Effector CD8-positive, alpha-beta T cell (primary cell): Measurements from ENCODE around the gene LAMP1.
"Not testable (repeated sequence)": the region's sequence is repeated elsewhere in the genome, so short reads cannot be mapped to it uniquely, and the experiment has no call there.

Source experiments
- DNase-seq: peaks from one replicate; lab custom pipeline; 2025; lab: John Stamatoyannopoulos, UW

Gene LAMP1

GRCh38 chr13:113327766-113328471 is 30.9 kb downstream of the LAMP1 start:
- no peak for DNase-seq

- DNase-seq = no peak
Observed at GRCh38 chr13:113328851-113329250, 31.8 kb downstream of the LAMP1 start.

GRCh38 chr13:113329656-113330312 is 32.7 kb downstream of the LAMP1 start:
- DNase-seq = no peak

DNA sequence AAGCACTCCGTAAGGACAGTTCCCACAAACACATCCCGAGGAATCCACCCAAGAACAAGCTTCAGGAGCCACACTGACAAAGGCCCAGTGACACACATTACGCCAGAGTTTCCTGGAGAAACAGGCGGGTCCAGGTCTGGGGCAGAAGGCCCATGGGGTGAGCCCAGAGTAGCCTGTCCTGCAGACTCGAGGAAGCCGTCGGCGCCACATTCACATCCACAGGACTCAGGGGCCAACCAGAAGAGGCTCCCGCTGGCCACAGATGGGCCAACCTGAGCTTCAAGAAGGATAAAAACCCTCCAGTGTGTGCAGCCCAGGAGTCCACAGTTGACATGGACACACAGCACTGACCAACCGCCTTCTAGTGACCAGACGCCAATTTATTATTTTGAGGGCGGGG is 35.6 kb downstream of the LAMP1 start:
- DNase-seq = no peak

GRCh38 chr13:113333076-113333475 is 36.0 kb downstream of the LAMP1 start:
- no peak for DNase-seq

GRCh38 chr13:113337556-113337955 is 40.5 kb downstream of the LAMP1 start:
- no peak for DNase-seq

DNA sequence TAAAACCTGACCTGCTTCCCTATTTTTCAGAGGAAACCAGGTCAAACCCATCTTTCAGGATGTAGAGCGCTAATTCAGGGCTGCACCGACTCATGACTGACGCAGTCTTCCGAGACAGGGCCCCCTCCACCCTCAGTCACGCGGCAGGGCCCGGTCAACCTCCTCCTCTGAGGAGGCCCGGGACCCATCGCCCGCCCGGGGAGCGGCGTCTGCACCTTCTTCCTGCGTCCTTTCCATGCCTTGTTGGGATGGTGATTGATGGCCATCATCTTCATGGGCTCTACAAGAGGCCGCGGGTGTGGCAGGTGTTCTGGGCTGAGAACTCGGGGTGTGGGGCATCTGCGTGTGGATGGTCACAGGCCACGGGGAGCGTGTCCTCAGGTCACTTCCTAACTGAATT is 40.9 kb downstream of the LAMP1 start:
- DNase-seq = no peak

DNA sequence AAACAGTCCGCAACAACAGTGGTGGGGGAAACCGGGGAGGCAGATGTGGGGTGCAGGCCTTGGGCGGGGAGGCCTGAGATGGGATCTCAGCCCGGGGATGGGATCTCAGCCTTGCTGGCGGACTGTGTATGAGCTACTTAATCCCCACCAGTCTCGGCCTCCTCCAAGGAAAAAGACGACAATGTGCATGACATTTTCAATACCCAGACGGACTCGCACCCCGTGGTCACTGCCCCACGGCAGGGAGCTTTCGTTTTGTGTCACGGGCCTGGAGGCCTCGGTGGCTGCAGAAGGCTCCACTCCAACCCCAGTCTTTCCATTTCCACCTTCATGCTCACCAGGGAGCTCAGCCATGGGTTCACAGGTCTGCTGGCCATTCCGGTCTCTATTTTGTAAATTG is 41.4 kb downstream of the LAMP1 start:
- no peak for DNase-seq

DNA sequence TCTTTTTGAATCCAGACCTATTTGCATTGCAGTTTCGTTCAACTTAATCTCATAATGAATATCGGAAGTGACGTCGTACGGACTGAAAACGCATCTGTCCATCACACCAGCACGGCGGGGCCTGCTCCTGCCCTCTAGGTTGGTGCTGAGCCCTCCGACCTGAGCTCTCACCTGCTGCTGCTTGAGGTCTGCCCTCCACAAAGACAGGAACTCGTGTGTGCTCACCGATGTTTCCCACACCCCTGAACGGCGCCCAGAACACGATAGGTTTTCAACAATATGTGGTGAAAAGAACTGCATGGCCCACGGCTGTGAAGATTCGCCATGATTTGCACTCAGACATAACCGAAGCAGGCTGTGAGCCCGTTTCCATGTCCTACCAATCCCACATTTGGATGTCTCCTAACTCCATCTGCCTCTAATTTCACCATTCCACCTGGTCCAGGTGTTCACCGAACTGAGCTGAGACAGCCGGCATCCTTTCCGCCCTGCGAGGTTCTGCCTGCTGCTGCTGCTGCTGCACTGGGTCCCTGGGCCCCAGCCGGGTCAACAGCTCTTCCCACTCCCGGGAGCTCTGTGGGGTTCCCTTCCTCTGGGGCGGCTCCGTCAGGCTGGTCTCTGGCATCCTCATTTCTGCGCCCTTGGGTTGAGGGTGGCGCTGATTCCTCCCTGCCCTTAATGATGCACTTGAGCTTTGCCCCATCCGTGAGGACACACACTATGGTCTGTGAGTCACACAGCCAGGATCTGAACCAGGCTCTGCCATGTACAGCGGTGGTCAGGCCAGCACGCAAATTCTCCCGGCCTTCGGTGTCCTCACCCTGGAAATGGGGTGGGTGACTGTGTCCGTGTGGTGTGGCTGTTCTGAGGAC is 46.0 kb downstream of the LAMP1 start:
- no peak for DNase-seq

DNA sequence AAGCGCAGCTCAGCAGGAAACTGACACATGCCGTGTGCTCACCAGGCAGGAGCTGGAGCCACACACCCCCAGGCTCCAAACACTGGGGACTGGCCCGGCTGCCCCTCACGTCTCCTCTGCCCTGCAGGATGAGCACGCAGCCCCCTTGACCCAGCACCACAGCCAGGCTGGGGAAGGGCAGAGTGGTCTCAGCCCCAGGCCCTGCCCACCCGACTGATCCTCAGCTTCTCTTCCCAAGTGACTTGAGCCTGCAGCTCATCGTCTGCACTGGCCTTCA is 46.6 kb downstream of the LAMP1 start:
- DNase-seq = no peak

GRCh38 chr13:113345486-113345885 is 48.4 kb downstream of the LAMP1 start:
- no peak for DNase-seq

DNA sequence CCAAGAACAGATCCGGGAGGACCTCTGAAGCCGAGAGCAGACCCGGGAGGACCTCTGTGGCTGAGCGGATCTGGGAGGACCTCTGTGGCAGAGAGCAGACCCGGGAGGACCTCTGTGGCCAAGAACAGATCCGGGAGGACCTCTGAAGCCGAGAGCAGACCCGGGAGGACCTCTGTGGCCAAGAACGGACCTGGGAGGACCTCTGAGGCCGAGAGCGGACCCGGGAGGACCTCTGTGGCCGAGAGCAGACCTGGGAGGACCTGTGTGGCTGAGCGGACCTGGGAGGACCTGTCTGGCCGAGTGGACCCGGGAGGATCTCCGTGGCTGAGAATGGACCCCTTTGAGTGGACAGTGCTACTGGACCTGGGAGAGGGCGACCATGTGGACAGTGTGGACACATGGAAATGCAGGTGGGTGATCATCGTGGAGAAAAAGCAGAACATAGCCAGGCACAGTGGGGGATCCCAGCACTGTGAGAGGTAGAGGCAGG is 50.7 kb downstream of the LAMP1 start:
- DNase-seq = not testable (repeated sequence)

- DNase-seq = no peak
Observed at GRCh38 chr13:113348591-113348990, 51.6 kb downstream of the LAMP1 start.

DNA sequence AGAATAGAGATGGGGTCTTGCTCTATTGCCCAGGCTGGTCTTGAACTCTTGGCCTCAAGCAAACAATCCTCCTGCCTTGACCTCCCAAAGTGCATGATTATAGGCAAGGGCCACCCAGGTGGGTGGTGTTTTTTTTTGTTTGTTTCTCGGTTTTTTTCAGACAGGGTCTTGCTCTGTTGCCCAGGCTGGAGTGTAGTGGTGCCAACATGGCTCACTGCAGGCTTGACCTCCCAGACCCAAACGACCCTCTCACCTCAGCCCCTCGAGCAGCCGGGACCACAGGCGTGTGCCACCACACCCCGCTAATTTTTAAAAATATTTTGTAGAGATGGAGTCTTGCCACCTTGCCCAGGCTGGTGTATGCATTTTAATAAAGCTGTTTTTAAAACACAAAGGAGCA is 52.0 kb downstream of the LAMP1 start:
- DNase-seq = no peak

DNA sequence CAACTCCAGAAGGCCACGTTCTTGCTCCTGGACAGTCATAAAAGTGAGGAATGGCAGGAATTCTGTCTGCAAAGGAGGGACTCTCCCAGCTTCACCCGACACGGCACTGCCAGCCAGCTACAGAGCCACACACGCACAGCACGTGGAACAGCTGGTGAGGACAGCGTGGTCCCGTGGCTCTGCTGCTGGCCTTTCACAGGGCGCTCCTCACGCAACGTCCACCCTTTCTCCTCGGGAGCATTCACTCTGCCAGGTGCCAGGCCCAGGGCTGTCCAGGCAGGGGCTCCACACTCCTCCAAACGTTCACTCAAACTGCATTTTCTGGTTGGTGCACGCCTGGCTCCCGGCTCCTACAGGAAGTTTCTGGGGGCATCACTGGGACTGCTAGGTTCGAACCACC is 52.5 kb downstream of the LAMP1 start:
- no peak for DNase-seq

DNA sequence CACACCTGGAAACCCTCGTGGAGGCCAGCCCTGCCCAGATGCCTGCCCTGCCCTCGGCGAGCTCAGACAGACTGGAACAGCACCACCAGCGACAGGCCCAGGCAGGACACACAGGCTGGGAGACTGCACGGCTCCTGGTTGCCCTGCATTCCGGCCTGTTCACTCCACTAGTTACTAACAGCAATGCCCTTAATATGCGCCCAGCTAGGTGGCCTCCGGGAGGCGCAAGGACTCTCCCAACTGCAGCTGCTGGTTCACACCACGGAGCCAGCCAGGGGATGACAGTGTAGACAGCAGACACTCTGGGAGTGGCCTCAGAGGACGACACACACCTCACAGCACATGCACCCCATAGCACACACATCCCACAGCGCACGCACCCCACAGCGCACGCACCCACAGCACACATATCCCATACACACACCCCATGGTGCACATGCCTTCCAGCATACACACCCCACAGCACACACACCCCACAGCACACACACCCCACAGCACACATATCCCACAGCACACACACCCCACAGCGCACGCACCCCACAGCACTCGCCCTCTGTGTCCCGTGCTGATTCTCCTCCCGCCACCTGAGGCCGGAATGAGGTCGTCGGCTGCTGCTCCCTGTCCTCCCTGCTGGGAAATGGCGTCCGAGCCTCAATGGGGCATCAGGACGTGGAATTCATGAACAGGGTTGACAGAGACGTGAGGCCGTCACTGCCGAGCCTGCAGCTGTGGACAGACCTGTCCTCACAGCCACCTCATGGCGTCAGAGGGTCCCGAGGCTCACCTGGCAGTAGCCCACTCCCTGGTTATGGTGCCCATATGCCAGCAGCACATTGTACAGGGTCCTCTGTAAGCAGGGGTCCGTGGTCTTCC is 53.3 kb downstream of the LAMP1 start:
- DNase-seq = no peak

DNA sequence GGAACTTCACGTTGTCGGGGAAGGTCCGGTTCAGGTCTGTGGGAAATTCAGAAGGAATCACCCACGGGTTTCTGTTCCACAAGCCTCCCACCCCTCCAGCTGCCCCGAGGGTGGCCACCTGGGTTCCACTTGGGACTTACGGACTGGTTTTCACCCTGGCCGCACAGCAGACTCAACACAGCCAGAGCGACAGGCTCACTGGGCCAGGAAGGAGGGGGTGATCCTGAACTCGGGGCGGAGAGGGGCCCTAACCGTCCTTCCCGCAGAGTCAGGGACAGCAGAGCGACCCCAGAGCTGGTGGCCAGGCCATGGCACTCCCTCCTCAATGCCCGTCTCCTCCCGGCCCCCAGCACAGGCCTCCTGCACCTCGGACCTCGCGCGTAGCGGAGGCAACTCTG is 53.9 kb downstream of the LAMP1 start:
- no peak for DNase-seq

DNA sequence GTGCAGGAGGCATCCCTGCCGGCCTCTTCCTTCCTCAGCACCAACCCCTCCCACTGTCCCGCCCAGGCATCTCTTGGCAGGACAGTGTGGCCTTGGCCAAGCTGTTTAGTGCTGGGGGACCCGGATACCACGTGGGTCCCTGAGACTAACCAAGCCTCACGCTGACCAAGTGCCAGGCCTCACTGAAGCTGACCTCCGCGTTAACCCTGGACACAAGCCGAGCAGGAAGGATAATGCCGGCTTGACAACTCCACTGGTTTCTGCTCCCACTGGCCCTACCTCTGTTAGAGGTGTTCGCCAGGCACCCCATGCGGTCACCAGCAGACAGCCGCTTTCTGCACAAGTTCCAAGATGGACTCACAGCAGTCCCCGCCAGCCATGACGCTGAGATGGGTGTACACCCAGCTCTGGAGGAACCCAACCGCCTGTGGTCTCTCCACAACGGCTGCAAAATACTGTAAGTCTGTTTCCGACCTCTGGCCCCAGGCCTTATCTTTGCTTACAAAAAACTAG is 54.5 kb downstream of the LAMP1 start:
- DNase-seq = no peak

DNA sequence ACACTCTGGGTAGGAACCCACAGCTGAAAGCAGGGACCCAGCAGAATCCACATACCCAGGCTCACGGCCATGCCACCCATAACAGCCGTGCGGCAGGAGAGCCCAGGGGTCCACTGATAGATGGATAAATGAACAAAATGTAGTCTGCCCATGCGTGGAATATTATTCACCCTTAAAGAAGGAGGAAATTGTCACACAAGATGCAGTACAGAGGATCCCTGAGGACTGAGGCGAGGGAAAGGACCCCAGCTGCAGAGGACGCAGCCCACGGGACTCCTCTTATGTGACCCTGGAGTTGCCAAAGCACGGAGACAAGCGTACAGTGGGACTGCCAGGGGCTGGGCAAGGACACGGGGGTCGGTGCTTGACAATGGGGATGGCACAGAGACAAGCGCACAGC is 56.2 kb downstream of the LAMP1 start:
- no peak for DNase-seq

GRCh38 chr13:113354831-113355610 is 58.0 kb downstream of the LAMP1 start:
- DNase-seq = no peak

- DNase-seq = no peak
Observed at GRCh38 chr13:113355621-113356020, 58.6 kb downstream of the LAMP1 start.
